Loucy (cell line): ENCODE results near the gene ANKRD13A.

Experiments used
- CTCF ChIP-seq: fragments of 200-600 bp; sonication (generic); conservative IDR thresholded peaks from 2 replicates; pipeline ENCODE4 v1.5.1; 2014; ENCODE audit warnings: mild to moderate bottlenecking, antibody characterized with exemption, low read length
- EZH2phosphoT487 ChIP-seq: fragments of 200-600 bp; IDR thresholded peaks from 2 replicates; pipeline ENCODE4 v1.6.1; 2018; ENCODE audit warnings: antibody characterized with exemption, mild to moderate bottlenecking, moderate library complexity, borderline replicate concordance

- TF ChIP-seq CTCF, result no peak
- TF ChIP-seq EZH2phosphoT487, result no peak
These were observed 85.2 kb downstream of the ANKRD13A start for GRCh38 chr12:110084314-110085015.
